ENCODE data around the gene ARPIN. TPM values are rescaled to one million over a fixed set of nuclear protein-coding genes. Genes with fewer than 3 reads are reported as not detected.

The ARPIN gene
- total RNA-seq (2013; cell fraction: nucleolus; rRNA removed): not detected in 2 replicates
- total RNA-seq (2014; rRNA removed) (not detected in 2 replicates), total RNA-seq (2014; rRNA removed; fragmentation: Illumina TruSeq; extraction: Trizol) (not detected in 2 replicates), total RNA-seq (2021) (not detected in 2 replicates), polyA plus RNA-seq (2011; rRNA removed) (not detected in 2 replicates), polyA plus RNA-seq (2014; fragmentation: Illumina TruSeq; extraction: Trizol) (not detected in 2 replicates), polyA plus RNA-seq (2014; fragmentation: Nextera tagmentation; extraction: Ambion mirVana) (under 1 TPM in 1 of 2 experiments, not detected in 1; 0.02 TPM), polyA plus RNA-seq (2014; rRNA removed) (not detected in 2 replicates), polyA plus RNA-seq (2016; fragmentation: Nextera tagmentation; extraction: Ambion mirVana) (under 1 TPM in 1 of 2 experiments, not detected in 1; 0.04 TPM), polyA minus RNA-seq (2011; rRNA and poly(A)+ RNA removed) (not detected in 2 replicates), Bru-seq, nascent RNA (percentile 14 among the genes with signal in this experiment), BruChase-seq, experiment 1, labeled RNA remaining after a 6-hour chase (percentile 15 among the genes with signal in this experiment), BruChase-seq, experiment 2, labeled RNA remaining after a 2-hour chase (percentile 11 among the genes with signal in this experiment)
- not detected for polyA plus RNA-seq (2011; ENCODE audit: low read depth)
- polyA plus RNA-seq (2011; cell fraction: cytosol; rRNA removed): not detected in 2 replicates
- not detected in 2 replicates for polyA plus RNA-seq (2011; cell fraction: nucleus; rRNA removed)
- polyA plus RNA-seq (2012): 0.03 and 0.06 TPM in 2 replicates
- polyA minus RNA-seq (2011; cell fraction: cytosol; rRNA and poly(A)+ RNA removed): 1.1 and 1.4 TPM in 2 replicates
- not detected in 2 replicates for polyA minus RNA-seq (2011; cell fraction: nucleus; rRNA and poly(A)+ RNA removed)
- long read RNA-seq, experiment 1: 0 reads
- long read RNA-seq, experiment 2: 0 reads

- Histone ChIP-seq H3K4me3 (no peak within 1 kb of the TSS), H3K9ac (ENCODE audit: control insufficient read depth, insufficient read depth, low read length) (no peak within 1 kb of the TSS), H3K79me2 (ENCODE audit: control insufficient read depth, insufficient read depth, low read length) (no peaks in the 10 kb centered on the region), H3K36me3 (ENCODE audit: control insufficient read depth in 2 of 2, insufficient read depth in 2 of 2, low read length in 1 of 2) (no peaks in the 10 kb centered on the region), H3K27ac (ENCODE audit: control insufficient read depth, insufficient read depth) (no peak within 1 kb of the TSS), H2AFZ (ENCODE audit: control insufficient read depth, low read depth, low read length) (no peak within 1 kb of the TSS; the same call in 1 of the 2 replicates), H3K9me3 (replicated peaks; ENCODE audit: control insufficient read depth, insufficient read depth, low read length) (no peaks in the 10 kb centered on the region), H3K4me2 (ENCODE audit: control insufficient read depth, insufficient read depth) (0 out of 2 replicates have a peak within 1 kb of the TSS, but pooled peaks have one; percentile 55), H3K4me1 (ENCODE audit: control insufficient read depth, insufficient read depth, low read length) (no peaks in the 10 kb centered on the region), H4K20me1 (ENCODE audit: control insufficient read depth, insufficient read depth) (no peaks in the 10 kb centered on the region), H3K27me3 (replicated peaks in 1 of 2; ENCODE audit: control insufficient read depth in 2 of 2, insufficient read depth in 2 of 2, low read length in 1 of 2) (peaks cover 1 to 4% of the 10 kb centered on the region in 2 experiments; a peak in 2 of 4 replicates)
- ATAC-seq (no peak), FAIRE-seq (no peak), DNase-seq (ENCODE audit: low read depth, low spot score) (no peak)
- intact Hi-C loops (cut with micrococcal nuclease; ENCODE audit: unreplicated experiment): no loop called here
- no peak for TF ChIP-seq HDAC6 (IDR thresholded peaks at IDR 0.05; ENCODE audit: unreplicated experiment)
- TF ChIP-seq EP300 (IDR thresholded peaks at IDR 0.05; ENCODE audit: borderline replicate concordance in 1 of 2, control insufficient read depth in 1 of 2, low read depth in 2 of 2, low read length in 2 of 2): no peak
- no peak for TF ChIP-seq CBX5 (IDR thresholded peaks at IDR 0.05; ENCODE audit: low read depth)
- no TSS peak for BruUV-seq (replicated peaks)
- ChIA-PET CTCF (interaction anchor here (0.8 to 1.0 kb wide), 2 partner anchors 8 to 59 kb away, joined by 3 read pairs; no protein-coding TSS in a partner anchor), SMC1A (ENCODE audit: uncharacterized antibody, unreplicated experiment) (interaction anchor here (1.0 kb wide), 1 partner anchor 189 kb away, joined by 3 read pairs; no protein-coding TSS in a partner anchor), POLR2A (no interaction called here), RAD21 (ENCODE audit: unreplicated experiment) (no interaction called here)
- WGBS (ENCODE audit: insufficient coverage, insufficient replicate concordance, low lambda C conversion rate, missing lambda C conversion rate): 41% methylated on average over 39 of the region's 57 CpGs
- in situ Hi-C loops (cut with MboI): no loop called here
Measured at GRCh38 chr15:89912674-89913396, at the start of gene ARPIN. Gene ARPIN (minus strand): TSS chr15:89912952. CDS start chr15:89912835, 117 bp downstream.
